HG03442 (cell line): ENCODE measurements around the gene CADM1.

Experiments
- ATAC-seq: cut with Tn5 transposase; IDR thresholded peaks from one replicate; pipeline ENCODE4 v1.9.1; 2021; ENCODE audit warnings: mild to moderate bottlenecking, moderate library complexity; ENCODE audit not compliant: unreplicated experiment

The CADM1 gene

DNA sequence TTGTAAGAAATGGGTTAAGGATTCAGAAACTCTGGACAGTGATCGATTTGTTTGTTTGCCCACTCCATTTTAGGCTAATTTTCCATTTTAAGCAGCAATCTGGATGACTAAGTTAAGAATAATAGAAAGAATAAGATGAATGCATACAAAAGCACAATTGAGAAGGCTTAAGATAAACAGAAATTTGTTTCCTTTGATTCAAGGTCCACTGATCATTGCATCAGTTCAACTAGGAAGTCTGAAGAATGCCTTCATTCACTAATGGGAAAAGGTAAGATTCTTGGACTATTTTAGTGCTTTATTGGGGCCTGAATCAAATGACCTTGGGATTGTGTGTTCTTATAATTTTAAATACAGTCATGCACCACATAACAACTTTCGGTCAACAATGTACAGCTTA lies 140.8 kb downstream of the CADM1 start:
- no peak for ATAC-seq

DNA sequence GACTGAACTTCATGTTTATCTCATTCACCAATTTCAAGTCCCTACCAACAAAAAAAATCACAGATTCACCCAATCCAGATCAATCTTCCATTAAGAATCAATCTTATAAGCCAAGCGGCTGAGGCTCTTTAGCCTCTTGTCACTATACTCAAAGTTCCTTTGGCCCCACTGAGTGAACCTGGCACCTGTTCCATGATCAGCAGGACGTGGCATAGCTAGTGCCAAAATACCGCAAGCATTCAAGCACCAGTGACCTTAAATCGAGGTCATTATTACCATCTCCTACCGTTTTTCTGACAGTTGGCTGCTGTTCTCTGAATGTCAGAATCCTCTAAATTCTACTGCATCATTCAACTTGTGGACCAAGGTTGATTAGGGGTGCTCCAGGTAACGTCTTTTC lies 141.2 kb downstream of the CADM1 start:
- no peak for ATAC-seq

DNA sequence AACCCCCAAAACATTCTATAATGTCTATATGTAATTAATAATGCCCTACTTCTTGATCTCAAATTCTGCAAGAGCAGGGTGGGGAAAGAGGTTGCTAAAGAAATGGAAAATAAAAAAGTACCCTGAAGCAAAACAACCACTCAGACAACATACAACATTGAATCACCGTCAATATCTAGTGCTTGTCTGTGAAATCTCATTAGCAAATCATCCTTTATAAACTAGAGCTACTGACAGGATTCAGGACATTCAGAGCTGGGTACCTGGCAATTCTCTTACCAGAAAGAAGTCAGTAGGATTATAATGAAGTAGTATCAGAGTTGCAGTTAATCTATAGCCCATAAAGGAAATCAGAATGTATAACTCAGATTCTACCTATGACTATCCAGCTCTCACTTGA lies 143.2 kb downstream of the CADM1 start:
- no peak for ATAC-seq

DNA sequence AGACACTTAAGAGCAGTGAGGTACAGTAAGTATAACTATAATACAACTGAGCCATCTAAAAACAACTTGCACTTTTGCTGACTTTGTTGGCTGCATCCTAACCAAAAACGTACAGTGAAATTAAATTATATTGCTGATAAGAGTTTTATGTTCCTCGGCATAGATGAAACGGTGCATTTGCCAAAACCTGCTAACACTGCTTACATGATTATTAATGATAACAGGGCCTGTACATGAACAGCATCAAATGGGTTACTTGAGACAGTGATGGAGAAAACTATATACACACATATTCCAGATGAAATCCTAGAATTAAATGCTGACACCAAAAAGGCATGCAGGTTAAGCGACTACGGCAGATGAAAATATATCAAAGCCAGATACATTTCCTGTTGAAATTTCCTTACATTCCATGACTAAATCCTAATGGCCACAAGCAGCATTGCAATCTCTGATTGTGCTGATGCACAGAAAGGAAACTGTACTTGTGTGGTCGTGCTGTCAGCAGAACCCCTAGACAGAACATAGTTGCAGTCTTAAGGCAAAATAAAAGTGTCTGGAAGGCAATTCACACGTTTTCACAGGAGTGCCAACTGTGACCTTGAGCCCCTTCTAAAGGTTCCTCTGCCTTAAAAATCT lies 143.9 kb downstream of the CADM1 start:
- no peak for ATAC-seq

DNA sequence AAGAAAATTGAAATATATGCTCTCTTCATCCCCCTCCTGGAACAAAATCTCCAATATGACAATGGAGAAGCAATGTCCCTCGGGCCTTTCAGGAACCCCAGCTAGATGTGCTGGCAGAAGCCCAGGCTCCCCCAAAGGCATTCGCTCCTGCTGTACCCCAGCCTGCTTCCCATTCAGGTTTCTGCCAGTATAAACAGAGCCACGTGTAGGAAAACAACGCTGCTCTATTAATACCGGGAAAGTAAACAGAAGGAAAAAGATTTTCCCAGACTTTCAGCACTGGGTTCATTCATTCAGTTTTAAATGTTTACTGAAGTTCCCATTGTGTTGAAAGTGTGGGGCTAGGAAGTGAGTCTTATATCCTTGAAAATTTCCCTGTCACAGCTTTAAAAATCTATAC lies 147.1 kb downstream of the CADM1 start:
- ATAC-seq: no peak

DNA sequence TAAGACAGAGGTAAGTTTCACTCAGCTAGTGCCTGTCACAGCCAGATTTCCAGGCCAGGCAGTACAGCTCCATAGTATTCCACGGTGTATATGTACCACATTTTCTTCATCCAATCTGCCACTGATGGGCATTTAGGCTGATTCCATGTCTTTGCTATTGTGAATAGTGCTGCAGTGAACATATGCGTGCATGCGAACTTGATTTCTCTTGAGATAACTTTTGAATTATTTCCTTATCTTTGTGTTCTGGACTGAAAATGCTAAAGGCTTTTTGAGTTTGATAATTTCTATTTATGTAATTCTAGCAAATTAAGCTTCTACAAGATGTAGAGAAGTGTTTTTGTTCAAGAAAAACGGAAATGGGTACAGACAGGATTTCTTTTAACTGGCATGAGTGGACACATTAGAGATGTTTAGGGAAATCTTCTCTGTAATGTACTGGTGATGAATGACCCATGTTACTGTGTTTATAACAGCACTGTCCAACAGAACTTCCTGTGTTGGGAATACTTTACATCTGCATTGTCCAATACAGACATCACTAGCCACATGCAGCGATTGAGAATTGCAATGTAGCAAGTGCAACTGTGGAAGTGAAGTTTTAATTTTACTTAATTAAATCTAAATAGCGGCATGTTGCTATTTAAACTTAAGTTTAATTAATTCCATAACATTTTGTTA lies 151.3 kb downstream of the CADM1 start:
- ATAC-seq: no peak

DNA sequence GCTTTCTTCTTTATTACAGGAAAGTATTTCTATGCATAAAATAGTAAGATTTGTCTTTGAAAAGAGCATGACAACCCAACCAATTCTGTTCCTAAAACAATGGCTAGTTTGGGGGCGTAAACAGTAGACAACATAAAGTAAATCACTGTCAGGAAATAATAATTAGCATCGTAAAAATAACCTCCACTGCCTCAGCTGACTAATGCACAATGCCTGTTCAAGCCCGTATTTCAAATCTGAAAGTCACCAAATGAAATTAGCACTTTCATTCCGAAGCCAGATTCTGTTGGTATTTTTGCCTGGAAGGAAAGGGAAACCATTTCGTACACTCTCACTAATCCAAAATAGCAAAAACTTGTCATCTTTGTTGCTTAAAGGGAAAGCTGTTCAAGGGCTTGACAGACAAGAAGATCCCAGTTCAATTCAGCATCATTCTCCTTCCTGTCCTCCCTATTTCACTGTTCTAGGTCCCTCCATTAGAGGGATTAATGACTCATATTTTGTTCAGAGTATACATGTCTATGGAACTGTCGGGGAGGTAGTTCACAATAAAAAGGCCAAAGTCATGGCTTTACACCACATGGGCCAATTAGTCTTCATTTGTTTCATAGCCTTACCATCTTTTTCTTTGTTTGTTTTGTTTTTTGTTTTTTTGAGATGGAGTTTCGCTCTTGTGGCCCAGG lies 154.7 kb downstream of the CADM1 start:
- no peak for ATAC-seq

DNA sequence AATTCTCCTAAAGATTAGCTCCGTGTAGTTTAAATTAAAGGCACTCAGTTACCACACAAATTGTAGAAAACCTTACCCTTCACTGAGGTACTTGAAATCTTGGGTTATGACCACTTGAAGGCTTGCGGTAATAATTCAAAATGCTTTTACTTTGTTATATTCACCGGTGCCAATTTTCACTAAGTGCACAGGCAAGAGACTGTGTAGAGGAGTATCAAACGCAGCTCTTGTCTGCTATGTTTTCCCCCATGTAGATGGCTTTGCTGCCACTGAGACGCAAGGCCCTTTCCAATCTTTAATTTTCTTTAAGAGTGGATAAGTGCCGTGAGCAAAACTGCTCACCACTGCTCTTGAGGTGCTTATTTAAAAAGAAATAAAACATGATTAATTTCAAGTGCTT lies 155.8 kb downstream of the CADM1 start:
- no peak for ATAC-seq

DNA sequence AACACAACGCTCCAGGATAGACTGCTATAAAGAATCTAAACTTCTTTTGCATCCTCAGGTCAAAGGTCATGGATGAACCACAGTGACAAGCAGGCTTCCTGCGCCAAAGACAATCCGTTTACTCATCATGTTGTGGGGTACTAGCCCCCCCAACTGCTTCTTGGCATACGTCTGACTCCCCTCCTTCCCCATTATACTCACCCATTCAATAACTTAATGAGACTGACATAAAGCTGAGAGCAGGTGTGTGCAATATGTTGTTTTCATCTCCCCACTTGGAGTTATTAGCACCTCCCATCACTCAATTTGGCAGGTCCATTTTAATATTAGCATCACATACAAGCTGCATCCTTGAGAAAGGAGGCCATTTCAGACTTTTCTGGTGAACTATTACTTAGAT lies 157.1 kb downstream of the CADM1 start:
- ATAC-seq: no peak

DNA sequence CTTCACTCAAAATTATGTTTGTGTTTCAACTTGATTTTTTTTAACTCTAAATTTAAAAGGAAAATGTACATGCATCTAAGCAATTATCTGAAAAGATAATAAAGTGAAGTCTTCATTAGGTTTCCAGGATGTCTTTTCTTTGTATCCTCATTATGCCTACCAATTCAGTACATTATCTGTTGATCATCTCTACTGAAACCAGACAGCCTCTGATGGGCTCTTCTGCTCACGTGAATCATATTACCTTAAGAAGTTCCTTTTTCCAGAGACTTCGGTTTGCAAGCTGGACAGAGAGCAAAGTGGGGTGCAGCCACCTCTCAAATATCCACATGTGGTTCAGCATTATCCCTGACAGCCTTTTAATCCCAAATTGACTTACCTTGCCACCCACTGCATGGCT lies 158.4 kb downstream of the CADM1 start:
- ATAC-seq: no peak

DNA sequence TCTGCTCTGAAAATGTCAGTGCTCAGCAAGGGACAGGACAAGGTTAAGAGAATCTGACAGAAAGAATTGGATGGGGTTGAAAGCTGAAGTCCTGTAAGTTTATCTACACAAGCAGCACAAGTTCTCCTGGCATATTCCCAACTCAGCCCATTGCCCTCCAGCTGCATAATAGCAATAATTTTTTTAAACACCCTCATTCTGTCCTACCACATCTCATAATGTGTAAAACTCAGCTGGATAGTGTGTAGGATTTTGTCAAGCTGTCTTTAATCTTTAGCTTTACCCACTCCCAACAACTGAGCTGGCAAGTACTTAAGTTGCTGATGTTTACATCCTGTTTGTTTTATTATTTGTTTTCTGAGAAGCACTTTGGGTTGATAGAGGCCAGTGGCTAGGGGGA lies 158.9 kb downstream of the CADM1 start:
- no peak for ATAC-seq

DNA sequence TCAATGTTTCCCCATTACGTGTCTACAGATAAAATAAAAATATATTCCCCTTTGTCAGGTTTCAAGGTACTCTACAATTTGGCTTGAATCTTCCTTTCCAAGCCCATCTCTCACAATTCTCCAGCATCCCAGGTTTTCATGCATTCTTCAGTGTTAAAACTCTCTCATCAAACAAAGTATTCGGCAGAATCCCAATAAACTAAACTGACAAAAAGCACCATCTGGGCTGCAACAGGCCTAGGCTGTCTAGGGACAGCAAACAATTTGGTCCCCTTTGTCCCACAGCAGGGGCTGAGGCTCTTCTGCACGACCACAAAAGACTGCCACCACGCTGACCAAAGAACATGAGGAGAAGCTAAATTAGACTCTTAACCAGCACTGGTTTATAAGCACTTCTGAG lies 159.4 kb downstream of the CADM1 start:
- no peak for ATAC-seq

DNA sequence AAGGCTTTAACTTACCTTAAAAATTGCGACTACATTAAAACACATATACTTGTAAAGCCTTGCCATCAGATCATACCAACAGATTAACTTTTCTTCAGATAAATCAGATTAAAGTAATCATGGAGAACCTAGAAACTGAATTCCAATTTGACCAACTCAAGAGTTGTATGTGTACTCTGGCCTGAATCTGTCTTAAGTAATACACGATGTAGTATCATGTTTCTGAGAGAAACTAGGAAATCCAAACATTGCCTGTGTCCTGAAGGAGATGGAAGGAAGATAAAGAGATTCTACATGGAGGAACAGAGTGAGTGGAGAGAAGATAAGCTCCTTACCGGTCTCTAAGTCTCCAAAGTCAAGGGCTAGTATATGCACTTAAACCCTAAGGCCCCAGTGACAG lies 162.1 kb downstream of the CADM1 start:
- ATAC-seq: no peak

DNA sequence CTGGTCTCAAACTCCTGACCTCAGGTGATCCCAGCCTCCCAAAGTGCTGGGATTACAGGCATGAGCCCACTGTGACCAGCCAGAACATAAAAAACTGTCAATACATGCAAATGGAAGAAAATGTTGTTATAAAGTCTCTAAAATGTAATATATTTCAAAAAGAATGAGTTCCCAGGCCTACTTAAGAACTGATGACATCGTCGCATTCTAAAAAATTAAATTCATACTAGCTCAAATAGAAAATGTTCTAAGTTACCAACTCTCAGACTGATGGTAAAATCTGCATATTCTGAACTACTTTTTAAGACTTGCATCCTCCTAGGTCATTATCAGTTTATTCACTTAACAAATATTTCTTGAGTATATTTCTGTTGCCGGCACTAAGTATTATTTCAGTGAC lies 163.3 kb downstream of the CADM1 start:
- no peak for ATAC-seq

DNA sequence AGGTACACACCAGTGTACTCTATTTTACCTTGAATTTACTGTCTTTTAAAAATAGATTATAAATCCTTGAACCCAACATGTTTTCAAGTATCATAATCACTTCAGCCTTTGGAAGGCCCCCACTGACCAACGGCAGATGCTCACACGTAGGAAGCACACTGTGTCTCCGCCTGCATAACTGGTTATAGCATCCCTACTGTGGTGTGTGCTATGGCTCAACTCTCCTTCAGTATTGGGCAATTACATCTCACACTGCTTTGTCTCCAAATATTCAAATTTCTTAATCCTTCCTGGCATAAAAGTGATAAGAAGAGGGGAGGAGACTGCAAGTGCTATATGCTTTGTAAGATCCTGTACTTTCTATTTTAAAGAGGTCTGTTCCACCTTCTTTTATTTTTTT lies 165.7 kb downstream of the CADM1 start:
- ATAC-seq: no peak

DNA sequence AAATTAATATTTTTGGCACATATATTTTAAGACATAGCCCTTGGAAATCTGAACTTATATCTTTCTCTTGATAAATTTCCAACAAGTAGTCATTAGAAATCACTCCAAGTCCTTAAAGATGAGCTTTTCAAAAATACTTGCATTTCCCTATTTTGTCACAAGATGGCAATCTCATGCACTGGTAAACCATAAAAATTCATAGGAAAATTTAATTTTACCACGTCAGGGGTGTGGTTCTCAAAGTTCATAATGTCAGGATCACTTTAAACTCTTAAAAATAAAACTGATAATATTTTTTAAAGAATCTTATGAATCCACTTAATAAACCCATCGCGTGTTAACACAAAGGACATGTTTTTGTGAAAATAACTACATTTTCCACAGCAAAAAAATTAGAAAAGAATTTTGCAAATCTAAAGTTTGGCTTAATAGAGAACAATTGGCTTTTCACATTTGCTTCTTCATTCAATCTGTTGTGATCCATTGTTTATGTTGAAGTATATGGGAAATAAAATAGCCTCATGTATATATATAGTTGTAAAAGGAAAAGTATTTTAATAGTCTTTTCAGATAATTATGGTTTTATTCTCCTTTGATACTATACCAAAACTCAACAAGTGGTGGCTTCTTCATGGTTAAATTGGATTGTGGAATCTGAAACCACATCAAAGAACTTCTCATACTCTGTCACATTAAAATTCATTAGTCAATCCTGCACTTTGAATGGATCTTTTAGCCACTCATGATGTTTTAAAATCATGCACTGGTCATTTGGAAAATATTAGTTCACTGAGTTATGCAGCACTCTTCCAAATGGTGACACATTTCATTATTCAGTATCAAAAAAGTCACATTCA lies 169.1 kb downstream of the CADM1 start:
- no peak for ATAC-seq

DNA sequence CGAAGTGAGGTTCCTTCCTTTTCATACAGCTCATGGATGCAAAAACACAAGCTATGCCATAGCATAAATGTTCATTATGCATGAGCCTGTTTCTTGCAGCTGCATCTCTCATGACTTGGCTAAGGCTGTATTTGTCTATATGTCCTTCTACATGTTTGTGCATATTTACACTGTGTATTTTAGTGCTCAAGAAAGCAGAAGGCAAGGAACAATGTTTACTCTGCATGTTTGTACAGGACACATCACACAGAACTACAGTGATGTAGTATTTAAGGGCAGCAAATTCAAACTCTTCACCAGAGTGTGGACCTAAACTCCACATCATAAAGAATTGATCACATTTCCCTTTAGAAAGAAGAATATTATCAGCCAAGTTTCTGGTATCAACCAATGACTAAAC lies 170.3 kb downstream of the CADM1 start:
- no peak for ATAC-seq

DNA sequence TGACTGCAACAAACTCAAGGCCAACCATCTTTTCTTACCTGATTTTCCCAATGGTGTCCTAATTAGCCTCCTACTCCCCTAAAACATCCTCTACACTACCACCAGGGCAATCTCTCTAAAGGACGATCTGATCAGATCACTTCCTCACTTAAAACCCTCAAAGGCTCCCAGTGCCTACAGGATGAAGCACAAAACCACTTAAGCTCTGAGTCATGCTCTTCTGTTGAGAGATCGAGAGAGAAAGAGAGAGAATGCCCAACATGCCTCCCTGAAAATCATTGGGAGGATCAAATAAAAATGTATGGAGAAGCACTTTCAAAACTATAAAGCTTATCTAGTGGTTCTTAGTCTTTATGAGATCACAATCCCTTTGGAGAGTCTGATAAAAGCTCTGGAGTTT lies 171.1 kb downstream of the CADM1 start:
- ATAC-seq: no peak

DNA sequence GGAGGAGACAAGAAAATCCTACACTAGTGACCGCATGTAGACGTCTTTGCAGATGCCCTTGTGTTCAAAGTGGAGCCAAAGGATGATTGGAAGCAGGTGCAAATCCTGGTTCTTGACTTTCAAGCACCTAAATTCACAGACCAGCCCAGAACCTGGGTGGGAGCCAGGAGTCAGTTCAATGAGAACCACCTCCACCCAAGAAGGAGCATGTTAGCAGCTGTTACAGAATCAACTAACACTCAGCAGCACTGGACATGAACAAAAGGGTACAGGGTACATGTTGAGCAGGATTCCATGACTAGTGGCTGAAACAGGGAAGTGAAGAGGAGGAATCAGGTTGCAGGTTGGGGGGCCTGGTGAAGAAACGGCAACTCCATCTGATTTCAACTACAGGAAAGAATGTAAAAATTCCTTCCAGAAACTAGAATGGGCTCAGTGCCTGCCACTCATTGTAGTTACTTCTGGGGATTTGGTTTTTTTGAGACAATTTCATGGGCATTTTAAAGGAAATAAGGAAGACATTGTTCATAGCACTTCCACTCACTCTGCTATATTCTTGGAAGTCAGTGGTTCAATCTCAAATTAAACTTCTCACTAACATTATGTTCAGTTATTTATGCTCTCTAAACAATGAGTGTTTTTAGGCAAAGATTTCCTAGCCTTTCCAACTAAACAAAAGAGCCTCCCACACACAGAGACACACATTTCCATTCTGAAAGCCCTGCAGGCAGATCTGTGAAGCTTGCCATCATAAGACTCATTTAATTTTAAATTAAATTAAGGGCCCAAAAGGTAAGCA lies 173.3 kb downstream of the CADM1 start:
- ATAC-seq: no peak

DNA sequence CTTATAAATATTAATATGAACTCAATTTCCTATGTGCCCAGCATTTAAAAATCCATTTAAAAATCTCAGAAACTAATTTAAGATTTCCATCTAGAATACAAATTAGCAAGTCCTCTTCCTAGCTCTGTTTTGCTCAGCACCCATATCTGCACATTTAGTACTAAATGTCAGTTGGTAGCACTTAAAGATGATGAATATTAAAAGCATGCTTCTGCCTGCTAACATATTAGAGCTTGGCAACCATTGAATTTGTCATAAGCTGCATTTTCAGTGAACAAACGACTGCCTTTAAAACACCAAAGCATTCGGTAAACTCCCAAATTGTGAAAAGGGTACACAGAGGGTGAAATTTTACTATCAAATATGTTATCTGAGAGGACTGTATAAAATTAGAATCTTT lies 177.7 kb downstream of the CADM1 start:
- no peak for ATAC-seq

DNA sequence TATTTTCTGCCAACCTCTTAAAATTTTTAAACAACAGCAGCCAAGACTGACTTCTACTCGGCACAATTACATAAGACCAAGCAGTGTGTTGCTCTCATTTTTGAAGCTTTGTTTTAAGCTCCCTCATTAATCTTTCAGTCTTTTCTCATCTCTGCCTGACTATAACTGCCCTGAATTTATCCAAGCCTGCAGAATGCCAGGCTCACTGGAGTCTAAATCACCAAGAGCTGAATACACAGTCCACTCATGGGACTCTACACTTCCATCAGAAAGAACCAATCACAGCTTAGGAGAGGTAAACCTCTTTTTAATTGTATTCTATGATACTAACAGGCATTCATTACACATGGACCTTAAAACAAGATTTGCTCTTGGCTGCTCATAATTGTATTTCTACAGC lies 178.7 kb downstream of the CADM1 start:
- ATAC-seq: no peak
